K562 (cell line): Measurements from ENCODE around the gene ZDHHC8. TPM values are rescaled to one million over a fixed set of nuclear protein-coding genes. Genes with fewer than 3 reads are reported as not detected.

Experiments
- BCOR ChIP-seq: fragments of 450-650 bp; IDR thresholded peaks from 2 replicates; pipeline ENCODE4 v1.6.1; 2016
- EGR1 ChIP-seq: fragments of 450-650 bp; conservative IDR thresholded peaks from 2 replicates; pipeline ENCODE4 v1.6.1; 2017; ENCODE audit warnings: mild to moderate bottlenecking
- ETV1 ChIP-seq: fragments of 450-650 bp; conservative IDR thresholded peaks from 2 replicates; pipeline ENCODE4 v1.6.1; 2016; ENCODE audit warnings: missing genetic modification characterization, control low read depth, low read depth, missing compliant biosample characterization
- FOXP1 ChIP-seq: sonication (generic); formaldehyde crosslinking; IDR thresholded peaks from 2 replicates; pipeline ENCODE4 v1.8.0; 2022; ENCODE audit warnings: mild to moderate bottlenecking, missing genetic modification reagents
- HNRNPL ChIP-seq: fragments of 200-400 bp; formaldehyde crosslinking; IDR thresholded peaks from 2 replicates; pipeline ENCODE4 v1.6.1; 2017; ENCODE audit warnings: low read depth, mild to moderate bottlenecking, low read length
- JUN ChIP-seq, 2 experiments: sonication (generic) in 1 of 2; formaldehyde crosslinking in 1 of 2; IDR thresholded peaks; 2 replicates each; pipeline versions ENCODE4 v1.6.1 to v1.8.0; 2012 to 2022; ENCODE audit warnings: borderline replicate concordance in 2 of 2, mild to moderate bottlenecking in 2 of 2, improper control_type of control experiment in 1 of 2, low read depth in 1 of 2, low read length in 1 of 2, missing genetic modification reagents in 1 of 2
- NCOA6 ChIP-seq: fragments of 450-650 bp; IDR thresholded peaks from 2 replicates; pipeline ENCODE4 v1.6.1; 2017; ENCODE audit warnings: mild to moderate bottlenecking
- NFIC ChIP-seq: fragments of 450-650 bp; IDR thresholded peaks from 2 replicates; pipeline ENCODE4 v1.6.1; 2017; ENCODE audit warnings: mild to moderate bottlenecking, inconsistent platforms
- NR4A1 ChIP-seq, 2 experiments: fragments of 250-450 bp in 1 of 2; fragments of 450-650 bp in 1 of 2; sonication (Bioruptor Pico) in 1 of 2; IDR thresholded peaks; 2 replicates each; pipeline versions ENCODE4 v1.4.0 to v1.6.1; 2016 to 2020; ENCODE audit warnings: mild to moderate bottlenecking in 2 of 2, missing compliant biosample characterization in 1 of 2, missing genetic modification characterization in 1 of 2, moderate library complexity in 1 of 2
- PHTF2 ChIP-seq: fragments of 250-450 bp; sonication (Bioruptor Pico); IDR thresholded peaks from 2 replicates; pipeline ENCODE4 v1.5.0; 2021; ENCODE audit warnings: mild to moderate bottlenecking
- SMARCE1 ChIP-seq: fragments of 450-650 bp; IDR thresholded peaks from 2 replicates; pipeline ENCODE4 v1.7.1; 2016; ENCODE audit warnings: mild to moderate bottlenecking
- SRSF3 ChIP-seq: fragments of 200-400 bp; formaldehyde crosslinking; IDR thresholded peaks from 2 replicates; pipeline ENCODE4 v1.6.1; 2016; ENCODE audit warnings: mild to moderate bottlenecking, low read length, moderate library complexity; ENCODE audit not compliant: insufficient read depth
- YY1 ChIP-seq, 3 experiments: IDR thresholded peaks; 2 replicates each; pipeline ENCODE4 v1.6.1; 2011; ENCODE audit warnings: low read length in 2 of 3, mild to moderate bottlenecking in 2 of 3, moderate library complexity in 2 of 3, borderline replicate concordance in 1 of 3, control low read depth in 1 of 3, low read depth in 1 of 3; ENCODE audit not compliant: insufficient read depth in 3 of 3, insufficient replicate concordance in 2 of 3, control insufficient read depth in 1 of 3, insufficient read length in 1 of 3; ENCODE audit errors: extremely low read depth in 1 of 3
- ZNF174 ChIP-seq: fragments of 250-450 bp; sonication (Bioruptor Pico); IDR thresholded peaks from 2 replicates; pipeline ENCODE4 v1.4.0; 2020; ENCODE audit warnings: mild to moderate bottlenecking
- ZSCAN32 ChIP-seq: fragments of 450-650 bp; formaldehyde crosslinking; IDR thresholded peaks from 2 replicates; pipeline ENCODE4 v1.4.0; 2020; ENCODE audit warnings: mild to moderate bottlenecking, moderate library complexity
- polyA plus RNA-seq, 8 experiments: library from polyadenylated mRNA; depleted of rRNA in 4 of 8; stranded (reverse) in 5 of 8; unstranded in 3 of 8; fragments of >200 nt; fragmentation: Nextera tagmentation in 2 of 8; fragmentation: Illumina TruSeq in 1 of 8; extraction: Ambion mirVana in 2 of 8; extraction: Trizol in 1 of 8; gene quantifications; 2 replicates each; pipeline versions ENCODE4 v1.2.1 to v1.2.3, GENCODE V29; 2011 to 2014; ENCODE audit warnings: inconsistent platforms in 1 of 8, missing spikeins in 1 of 8
- total RNA-seq, 7 experiments: library from RNA; depleted of rRNA in 6 of 7; stranded (reverse); fragments of >200 nt in 6 of 7; fragmentation: Illumina TruSeq in 2 of 7; extraction: Trizol in 2 of 7; gene quantifications; 2 replicates each; pipeline versions ENCODE4 v1.2.1 to v1.2.3, GENCODE V29; 2011 to 2021; ENCODE audit warnings: low replicate concordance in 1 of 7
- TF ChIP-seq, protein P1 (sequence below), 2 experiments: IDR thresholded peaks in 1 of 2; conservative IDR thresholded peaks in 1 of 2; 2 replicates each; pipeline ENCODE4 v1.6.1; 2016; ENCODE audit warnings: low read depth in 2 of 2, mild to moderate bottlenecking in 1 of 2, missing compliant biosample characterization in 1 of 2, missing genetic modification characterization in 1 of 2, moderate library complexity in 1 of 2
- TF ChIP-seq, protein P2 (sequence below), 2 experiments: fragments of 450-650 bp in 1 of 2; sonication (generic) in 1 of 2; formaldehyde crosslinking; conservative IDR thresholded peaks; 2 replicates each; pipeline versions ENCODE4 v1.4.0 to v1.8.1; 2020 to 2022; ENCODE audit warnings: mild to moderate bottlenecking in 1 of 2, missing genetic modification reagents in 1 of 2
- TF ChIP-seq, protein P3 (sequence below): fragments of 450-650 bp; IDR thresholded peaks from 2 replicates; pipeline ENCODE4 v1.7.1; 2018; ENCODE audit warnings: mild to moderate bottlenecking, low read depth; ENCODE audit not compliant: partially characterized antibody

Gene ZDHHC8
- total and polyA plus RNA-seq, 9 of the 15 experiments (the other 6 are each of a cell fraction or from before 2014, with no cell fraction given), result 0.04 to 109 (median 16.4) TPM

GRCh38 chr22:20131859-20132685 is 468 bp downstream of the ZDHHC8 start (continued):
- TF ChIP-seq YY1 (IDR thresholded peaks at IDR 0.05; ENCODE audit: borderline replicate concordance in 1 of 3, control insufficient read depth in 1 of 3, extremely low read depth in 1 of 3, insufficient read depth in 3 of 3, insufficient read length in 1 of 3, insufficient replicate concordance in 2 of 3, low read depth in 1 of 3, low read length in 2 of 3) (no peak), EGR1 (0 out of 2 replicates have a peak, but pooled peaks have one; percentile 16), SMARCE1 (no peak), ZSCAN32 (CRISPR knock-in tag) (no peak), NCOA6 (no peak), BCOR (no peak; the same call in 1 of the 2 replicates), JUN (IDR thresholded peaks at IDR 0.05; ENCODE audit: borderline replicate concordance, low read depth, low read length) (no peak), JUN (CRISPR knock-in tag; IDR thresholded peaks at IDR 0.05; ENCODE audit: borderline replicate concordance) (no peak), ETV1 (no peak), NFIC (no peak; the same call in 1 of the 2 replicates), NR4A1 (CRISPR knock-in tag; IDR thresholded peaks at IDR 0.05) (peak; percentile 3; the same call in 1 of the 2 replicates), NR4A1 (tag; IDR thresholded peaks at IDR 0.05) (no peak), SRSF3 (no peak), PHTF2 (CRISPR knock-in tag) (no peak), ZNF174 (CRISPR knock-in tag) (no peak), HNRNPL (peak; percentile 89), FOXP1 (CRISPR knock-in tag) (no peak)
- TF ChIP-seq, protein P1, sequence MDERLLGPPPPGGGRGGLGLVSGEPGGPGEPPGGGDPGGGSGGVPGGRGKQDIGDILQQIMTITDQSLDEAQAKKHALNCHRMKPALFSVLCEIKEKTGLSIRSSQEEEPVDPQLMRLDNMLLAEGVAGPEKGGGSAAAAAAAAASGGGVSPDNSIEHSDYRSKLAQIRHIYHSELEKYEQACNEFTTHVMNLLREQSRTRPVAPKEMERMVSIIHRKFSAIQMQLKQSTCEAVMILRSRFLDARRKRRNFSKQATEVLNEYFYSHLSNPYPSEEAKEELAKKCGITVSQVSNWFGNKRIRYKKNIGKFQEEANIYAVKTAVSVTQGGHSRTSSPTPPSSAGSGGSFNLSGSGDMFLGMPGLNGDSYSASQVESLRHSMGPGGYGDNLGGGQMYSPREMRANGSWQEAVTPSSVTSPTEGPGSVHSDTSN (CRISPR knock-in tag; IDR thresholded peaks at IDR 0.05; ENCODE audit: low read depth), result no peak; the same call in 1 of the 2 replicates
- TF ChIP-seq, protein P1 (tag; conservative IDR thresholded peaks at IDR 0.05; ENCODE audit: low read depth), result no peak
- TF ChIP-seq, protein P2, sequence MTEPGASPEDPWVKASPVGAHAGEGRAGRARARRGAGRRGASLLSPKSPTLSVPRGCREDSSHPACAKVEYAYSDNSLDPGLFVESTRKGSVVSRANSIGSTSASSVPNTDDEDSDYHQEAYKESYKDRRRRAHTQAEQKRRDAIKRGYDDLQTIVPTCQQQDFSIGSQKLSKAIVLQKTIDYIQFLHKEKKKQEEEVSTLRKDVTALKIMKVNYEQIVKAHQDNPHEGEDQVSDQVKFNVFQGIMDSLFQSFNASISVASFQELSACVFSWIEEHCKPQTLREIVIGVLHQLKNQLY (CRISPR knock-in tag; conservative IDR thresholded peaks at IDR 0.05), result peak in 1 of 2 experiments; percentile 83; a peak in 1 of 4 replicates
- TF ChIP-seq, protein P3, sequence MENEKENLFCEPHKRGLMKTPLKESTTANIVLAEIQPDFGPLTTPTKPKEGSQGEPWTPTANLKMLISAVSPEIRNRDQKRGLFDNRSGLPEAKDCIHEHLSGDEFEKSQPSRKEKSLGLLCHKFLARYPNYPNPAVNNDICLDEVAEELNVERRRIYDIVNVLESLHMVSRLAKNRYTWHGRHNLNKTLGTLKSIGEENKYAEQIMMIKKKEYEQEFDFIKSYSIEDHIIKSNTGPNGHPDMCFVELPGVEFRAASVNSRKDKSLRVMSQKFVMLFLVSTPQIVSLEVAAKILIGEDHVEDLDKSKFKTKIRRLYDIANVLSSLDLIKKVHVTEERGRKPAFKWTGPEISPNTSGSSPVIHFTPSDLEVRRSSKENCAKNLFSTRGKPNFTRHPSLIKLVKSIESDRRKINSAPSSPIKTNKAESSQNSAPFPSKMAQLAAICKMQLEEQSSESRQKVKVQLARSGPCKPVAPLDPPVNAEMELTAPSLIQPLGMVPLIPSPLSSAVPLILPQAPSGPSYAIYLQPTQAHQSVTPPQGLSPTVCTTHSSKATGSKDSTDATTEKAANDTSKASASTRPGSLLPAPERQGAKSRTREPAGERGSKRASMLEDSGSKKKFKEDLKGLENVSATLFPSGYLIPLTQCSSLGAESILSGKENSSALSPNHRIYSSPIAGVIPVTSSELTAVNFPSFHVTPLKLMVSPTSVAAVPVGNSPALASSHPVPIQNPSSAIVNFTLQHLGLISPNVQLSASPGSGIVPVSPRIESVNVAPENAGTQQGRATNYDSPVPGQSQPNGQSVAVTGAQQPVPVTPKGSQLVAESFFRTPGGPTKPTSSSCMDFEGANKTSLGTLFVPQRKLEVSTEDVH, result no peak
